ENCODE results near the gene DNAI2.

Gene DNAI2

DNA sequence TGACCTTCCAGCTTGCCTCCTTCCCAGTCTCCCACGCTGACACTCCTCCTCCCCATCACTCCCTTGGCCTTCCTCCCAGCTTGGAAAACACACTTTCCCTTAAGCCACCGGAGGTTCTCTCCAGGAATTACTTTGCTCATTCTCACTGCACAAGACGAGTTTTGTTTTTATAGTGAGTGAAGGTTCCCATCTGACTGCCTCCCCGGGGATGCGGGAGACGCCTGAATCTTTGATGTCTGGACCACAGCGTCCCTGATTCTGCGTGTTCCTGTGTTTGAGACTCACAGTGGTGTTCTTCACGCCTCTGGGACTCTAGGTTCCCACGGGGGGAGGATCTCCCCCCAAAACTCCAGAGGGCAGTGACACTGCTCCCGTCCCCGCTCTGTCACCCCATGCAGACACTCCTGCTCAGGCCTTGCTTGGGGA, 2.0 kb downstream of the DNAI2 start:
- TF ChIP-seq TEAD4 (IDR thresholded peaks at IDR 0.05) = no peak
- TF ChIP-seq MAX (IDR thresholded peaks at IDR 0.05) = no peak
- TF ChIP-seq TCF12 (IDR thresholded peaks at IDR 0.05; ENCODE audit: low read depth) = no peak
- no peak for TF ChIP-seq YY1 (IDR thresholded peaks at IDR 0.05; ENCODE audit: low read depth)
- no peak for TF ChIP-seq RAD21 (IDR thresholded peaks at IDR 0.05; ENCODE audit: low read depth)
- no peak for TF ChIP-seq ZBTB7A (IDR thresholded peaks at IDR 0.05; ENCODE audit: low read depth)

GRCh38 chr17:74276541-74277009, 2.5 kb downstream of the DNAI2 start:
- TF ChIP-seq CREB1 (IDR thresholded peaks at IDR 0.05; ENCODE audit: low read depth) (no peak), NFIC (IDR thresholded peaks at IDR 0.05) (no peak), ZBTB7A (IDR thresholded peaks at IDR 0.05; ENCODE audit: low read depth) (no peak), YY1 (IDR thresholded peaks at IDR 0.05; ENCODE audit: low read depth) (no peak), RAD21 (IDR thresholded peaks at IDR 0.05; ENCODE audit: low read depth) (no peak), TAF1 (IDR thresholded peaks at IDR 0.05; ENCODE audit: low read depth) (no peak), EGR1 (IDR thresholded peaks at IDR 0.05) (no peak), TCF12 (IDR thresholded peaks at IDR 0.05; ENCODE audit: low read depth) (no peak), TEAD4 (IDR thresholded peaks at IDR 0.05) (no peak), MAX (IDR thresholded peaks at IDR 0.05) (no peak), CEBPB (IDR thresholded peaks at IDR 0.05) (no peak), FOXM1 (IDR thresholded peaks at IDR 0.05; ENCODE audit: borderline replicate concordance, low read depth) (no peak), EP300 (IDR thresholded peaks at IDR 0.05; ENCODE audit: borderline replicate concordance) (no peak)
- TF ChIP-seq, protein P1, sequence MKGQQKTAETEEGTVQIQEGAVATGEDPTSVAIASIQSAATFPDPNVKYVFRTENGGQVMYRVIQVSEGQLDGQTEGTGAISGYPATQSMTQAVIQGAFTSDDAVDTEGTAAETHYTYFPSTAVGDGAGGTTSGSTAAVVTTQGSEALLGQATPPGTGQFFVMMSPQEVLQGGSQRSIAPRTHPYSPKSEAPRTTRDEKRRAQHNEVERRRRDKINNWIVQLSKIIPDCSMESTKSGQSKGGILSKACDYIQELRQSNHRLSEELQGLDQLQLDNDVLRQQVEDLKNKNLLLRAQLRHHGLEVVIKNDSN (IDR thresholded peaks at IDR 0.05) = no peak
- TF ChIP-seq, protein P2, sequence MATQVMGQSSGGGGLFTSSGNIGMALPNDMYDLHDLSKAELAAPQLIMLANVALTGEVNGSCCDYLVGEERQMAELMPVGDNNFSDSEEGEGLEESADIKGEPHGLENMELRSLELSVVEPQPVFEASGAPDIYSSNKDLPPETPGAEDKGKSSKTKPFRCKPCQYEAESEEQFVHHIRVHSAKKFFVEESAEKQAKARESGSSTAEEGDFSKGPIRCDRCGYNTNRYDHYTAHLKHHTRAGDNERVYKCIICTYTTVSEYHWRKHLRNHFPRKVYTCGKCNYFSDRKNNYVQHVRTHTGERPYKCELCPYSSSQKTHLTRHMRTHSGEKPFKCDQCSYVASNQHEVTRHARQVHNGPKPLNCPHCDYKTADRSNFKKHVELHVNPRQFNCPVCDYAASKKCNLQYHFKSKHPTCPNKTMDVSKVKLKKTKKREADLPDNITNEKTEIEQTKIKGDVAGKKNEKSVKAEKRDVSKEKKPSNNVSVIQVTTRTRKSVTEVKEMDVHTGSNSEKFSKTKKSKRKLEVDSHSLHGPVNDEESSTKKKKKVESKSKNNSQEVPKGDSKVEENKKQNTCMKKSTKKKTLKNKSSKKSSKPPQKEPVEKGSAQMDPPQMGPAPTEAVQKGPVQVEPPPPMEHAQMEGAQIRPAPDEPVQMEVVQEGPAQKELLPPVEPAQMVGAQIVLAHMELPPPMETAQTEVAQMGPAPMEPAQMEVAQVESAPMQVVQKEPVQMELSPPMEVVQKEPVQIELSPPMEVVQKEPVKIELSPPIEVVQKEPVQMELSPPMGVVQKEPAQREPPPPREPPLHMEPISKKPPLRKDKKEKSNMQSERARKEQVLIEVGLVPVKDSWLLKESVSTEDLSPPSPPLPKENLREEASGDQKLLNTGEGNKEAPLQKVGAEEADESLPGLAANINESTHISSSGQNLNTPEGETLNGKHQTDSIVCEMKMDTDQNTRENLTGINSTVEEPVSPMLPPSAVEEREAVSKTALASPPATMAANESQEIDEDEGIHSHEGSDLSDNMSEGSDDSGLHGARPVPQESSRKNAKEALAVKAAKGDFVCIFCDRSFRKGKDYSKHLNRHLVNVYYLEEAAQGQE (IDR thresholded peaks at IDR 0.05; ENCODE audit: low read depth) = no peak

GRCh38 chr17:74277935-74278334, 3.9 kb downstream of the DNAI2 start:
- TF ChIP-seq EP300 (IDR thresholded peaks at IDR 0.05; ENCODE audit: borderline replicate concordance) = no peak
- TF ChIP-seq RAD21 (IDR thresholded peaks at IDR 0.05; ENCODE audit: low read depth) = no peak
- no peak for TF ChIP-seq TEAD4 (IDR thresholded peaks at IDR 0.05)
- no peak for TF ChIP-seq YY1 (IDR thresholded peaks at IDR 0.05; ENCODE audit: low read depth)
- TF ChIP-seq CEBPB (IDR thresholded peaks at IDR 0.05) = no peak
- no peak for TF ChIP-seq NFIC (IDR thresholded peaks at IDR 0.05)
- TF ChIP-seq, protein P2 (IDR thresholded peaks at IDR 0.05; ENCODE audit: low read depth) = no peak
- no peak for TF ChIP-seq FOXM1 (IDR thresholded peaks at IDR 0.05; ENCODE audit: borderline replicate concordance, low read depth)
- no peak for TF ChIP-seq EGR1 (IDR thresholded peaks at IDR 0.05)
- TF ChIP-seq MAX (IDR thresholded peaks at IDR 0.05) = no peak
- TF ChIP-seq CREB1 (IDR thresholded peaks at IDR 0.05; ENCODE audit: low read depth) = no peak
- TF ChIP-seq TCF12 (IDR thresholded peaks at IDR 0.05; ENCODE audit: low read depth) = no peak
- TF ChIP-seq, protein P1 (IDR thresholded peaks at IDR 0.05) = no peak
- no peak for TF ChIP-seq ZBTB7A (IDR thresholded peaks at IDR 0.05; ENCODE audit: low read depth)
- no peak for TF ChIP-seq TAF1 (IDR thresholded peaks at IDR 0.05; ENCODE audit: low read depth)

DNA sequence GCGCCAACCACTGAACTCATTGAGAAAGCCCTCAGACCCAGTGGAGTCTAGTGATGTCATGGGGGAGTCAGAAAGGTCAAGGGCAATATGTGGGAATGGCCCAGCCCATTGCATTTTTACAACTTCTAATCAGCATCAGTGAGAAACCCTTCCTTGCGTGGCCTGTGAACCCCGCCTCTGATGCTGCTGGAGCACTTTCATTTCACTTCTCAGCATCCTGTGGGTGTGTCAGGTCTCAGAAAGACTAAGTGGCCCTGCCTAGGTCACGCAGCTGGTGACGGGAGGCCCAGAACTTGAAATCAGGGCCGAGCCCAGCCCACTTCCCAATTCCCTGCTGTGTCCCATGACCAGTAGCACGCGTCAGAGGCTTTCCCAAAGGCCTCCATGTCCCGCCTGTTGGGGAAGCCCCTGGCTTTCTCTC, 6.1 kb downstream of the DNAI2 start:
- TF ChIP-seq MAX (IDR thresholded peaks at IDR 0.05) = no peak
- no peak for TF ChIP-seq FOXM1 (IDR thresholded peaks at IDR 0.05; ENCODE audit: borderline replicate concordance, low read depth)
- no peak for TF ChIP-seq TAF1 (IDR thresholded peaks at IDR 0.05; ENCODE audit: low read depth)
- TF ChIP-seq YY1 (IDR thresholded peaks at IDR 0.05; ENCODE audit: low read depth) = no peak
- TF ChIP-seq, protein P2 (IDR thresholded peaks at IDR 0.05; ENCODE audit: low read depth) = no peak
- TF ChIP-seq CREB1 (IDR thresholded peaks at IDR 0.05; ENCODE audit: low read depth) = no peak
- TF ChIP-seq TCF12 (IDR thresholded peaks at IDR 0.05; ENCODE audit: low read depth) = no peak
- no peak for TF ChIP-seq EP300 (IDR thresholded peaks at IDR 0.05; ENCODE audit: borderline replicate concordance)
- no peak for TF ChIP-seq RAD21 (IDR thresholded peaks at IDR 0.05; ENCODE audit: low read depth)
- TF ChIP-seq NFIC (IDR thresholded peaks at IDR 0.05) = no peak
- no peak for TF ChIP-seq ZBTB7A (IDR thresholded peaks at IDR 0.05; ENCODE audit: low read depth)
- TF ChIP-seq, protein P1 (IDR thresholded peaks at IDR 0.05) = no peak
- no peak for TF ChIP-seq EGR1 (IDR thresholded peaks at IDR 0.05)
- TF ChIP-seq TEAD4 (IDR thresholded peaks at IDR 0.05) = no peak

Data from Ishikawa (cell line).